Measurements from ENCODE around the gene OR52L1. TPM values are rescaled to one million over a fixed set of nuclear protein-coding genes. Genes with fewer than 3 reads are reported as not detected.
A peak's percentile ranks its signal among the peaks of the same experiment; 100 is the strongest.

The OR52L1 gene
- total RNA-seq, 2 donors from 2014 or later: 0.33 TPM; not detected in 1

DNA sequence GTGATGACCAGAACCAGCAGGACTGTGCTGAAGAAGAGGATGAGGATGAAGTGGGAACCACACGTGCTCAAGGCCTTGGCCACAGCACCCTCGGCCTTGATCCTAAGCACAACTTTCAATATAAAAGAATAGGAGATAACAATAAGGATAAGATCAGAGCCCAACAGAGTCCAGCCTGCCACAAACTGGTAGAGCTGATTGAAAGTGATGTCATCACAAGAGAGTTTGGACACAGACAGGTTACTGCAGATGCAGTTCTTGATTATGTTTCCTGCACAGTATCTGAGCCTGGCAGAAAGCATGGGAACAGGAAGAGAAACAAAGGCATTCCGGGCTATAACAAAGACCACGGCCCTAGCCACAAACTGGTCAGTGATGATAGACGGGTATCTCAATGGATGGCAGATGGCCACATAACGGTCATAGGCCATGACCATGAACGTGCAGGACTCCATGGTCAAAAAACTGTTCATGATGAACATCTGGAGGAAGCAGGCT, 15.5 kb upstream of the OR52L1 start:
- TF ChIP-seq, protein P1, sequence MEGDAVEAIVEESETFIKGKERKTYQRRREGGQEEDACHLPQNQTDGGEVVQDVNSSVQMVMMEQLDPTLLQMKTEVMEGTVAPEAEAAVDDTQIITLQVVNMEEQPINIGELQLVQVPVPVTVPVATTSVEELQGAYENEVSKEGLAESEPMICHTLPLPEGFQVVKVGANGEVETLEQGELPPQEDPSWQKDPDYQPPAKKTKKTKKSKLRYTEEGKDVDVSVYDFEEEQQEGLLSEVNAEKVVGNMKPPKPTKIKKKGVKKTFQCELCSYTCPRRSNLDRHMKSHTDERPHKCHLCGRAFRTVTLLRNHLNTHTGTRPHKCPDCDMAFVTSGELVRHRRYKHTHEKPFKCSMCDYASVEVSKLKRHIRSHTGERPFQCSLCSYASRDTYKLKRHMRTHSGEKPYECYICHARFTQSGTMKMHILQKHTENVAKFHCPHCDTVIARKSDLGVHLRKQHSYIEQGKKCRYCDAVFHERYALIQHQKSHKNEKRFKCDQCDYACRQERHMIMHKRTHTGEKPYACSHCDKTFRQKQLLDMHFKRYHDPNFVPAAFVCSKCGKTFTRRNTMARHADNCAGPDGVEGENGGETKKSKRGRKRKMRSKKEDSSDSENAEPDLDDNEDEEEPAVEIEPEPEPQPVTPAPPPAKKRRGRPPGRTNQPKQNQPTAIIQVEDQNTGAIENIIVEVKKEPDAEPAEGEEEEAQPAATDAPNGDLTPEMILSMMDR (conservative IDR thresholded peaks at IDR 0.05): no peak
- H3K4me1 Mint-ChIP-seq: peaks cover 2% of the 10 kb centered on the region
- no peak overlapping the region for H3K4me3 ChIP-seq (ENCODE audit: low read length)
- WGBS, 2 experiments (ENCODE audit: insufficient coverage in 1 of 2, insufficient read length in 1 of 2): 94 to 96% methylated on average over 5 of the region's 7 CpGs
- H3K4me1 ChIP-seq (ENCODE audit: control insufficient read depth, insufficient read depth, low read length): no peaks in the 10 kb centered on the region
- peaks cover 50% of the 10 kb centered on the region for H3K27me3 Mint-ChIP-seq (ENCODE audit: insufficient read depth)
- no peaks in the 10 kb centered on the region for H3K9me3 Mint-ChIP-seq
- H3K36me3 Mint-ChIP-seq (ENCODE audit: low read depth): no peaks in the 10 kb centered on the region
- H3K27me3 ChIP-seq (ENCODE audit: control insufficient read depth, insufficient read depth, low read length, poor library complexity, severe bottlenecking): peaks cover 51% of the 10 kb centered on the region
- no peak overlapping the region for H3K4me3 Mint-ChIP-seq
- H3K36me3 ChIP-seq (ENCODE audit: control insufficient read depth, insufficient read depth, low read length): no peaks in the 10 kb centered on the region
- H3K27ac ChIP-seq (ENCODE audit: low read depth, low read length): no peak overlapping the region
- H3K9ac ChIP-seq (ENCODE audit: extremely low read depth, low read length, poor library complexity, severe bottlenecking): no peak overlapping the region
- no peaks in the 10 kb centered on the region for H3K9me3 ChIP-seq (ENCODE audit: control insufficient read depth, low read length)
- H3K27ac Mint-ChIP-seq: no peak overlapping the region
- no peak for DNase-seq

DNA sequence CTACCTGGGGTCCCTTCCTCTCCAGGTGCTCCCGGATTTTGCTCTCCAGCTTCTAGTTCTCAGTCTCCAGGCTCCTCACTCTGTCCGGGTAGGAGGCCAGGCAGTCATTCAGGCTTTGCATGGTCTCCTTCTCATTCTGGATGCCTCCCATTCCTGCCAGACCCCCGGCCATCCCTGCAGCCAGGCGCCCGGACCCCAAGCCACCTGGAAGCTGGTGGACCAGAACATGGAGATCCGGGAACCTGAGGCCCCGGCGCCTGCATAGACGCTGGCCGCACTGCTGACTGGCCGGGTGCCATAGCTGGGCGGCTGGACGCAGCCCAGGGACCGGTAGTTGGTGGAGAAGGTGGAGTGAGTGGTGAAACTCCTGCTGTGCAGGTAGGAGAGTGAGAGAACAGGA, 8.0 kb upstream of the OR52L1 start:
- Histone ChIP-seq H3K27ac (ENCODE audit: low read depth, low read length) (no peak overlapping the region), H3K4me1 (ENCODE audit: control insufficient read depth, insufficient read depth, low read length) (no peaks in the 10 kb centered on the region), H3K27me3 (ENCODE audit: control insufficient read depth, insufficient read depth, low read length, poor library complexity, severe bottlenecking) (peaks cover 16% of the 10 kb centered on the region), H3K9ac (ENCODE audit: extremely low read depth, low read length, poor library complexity, severe bottlenecking) (no peak overlapping the region), H3K4me3 (ENCODE audit: low read length) (no peak overlapping the region), H3K36me3 (ENCODE audit: control insufficient read depth, insufficient read depth, low read length) (no peaks in the 10 kb centered on the region), H3K9me3 (ENCODE audit: control insufficient read depth, low read length) (no peaks in the 10 kb centered on the region)
- H3K4me1 Mint-ChIP-seq: no peaks in the 10 kb centered on the region
- H3K27ac Mint-ChIP-seq: no peak overlapping the region
- H3K9me3 Mint-ChIP-seq: no peaks in the 10 kb centered on the region
- H3K4me3 Mint-ChIP-seq: no peak overlapping the region
- 90% methylated on average over 12 to 14 of the region's 14 CpGs for WGBS, 2 experiments (ENCODE audit: insufficient coverage in 1 of 2, insufficient read length in 1 of 2)
- H3K27me3 Mint-ChIP-seq (ENCODE audit: insufficient read depth): peaks cover 17% of the 10 kb centered on the region
- TF ChIP-seq, protein P1 (conservative IDR thresholded peaks at IDR 0.05): no peak
- H3K36me3 Mint-ChIP-seq (ENCODE audit: low read depth): no peaks in the 10 kb centered on the region
- no peak for DNase-seq

DNA sequence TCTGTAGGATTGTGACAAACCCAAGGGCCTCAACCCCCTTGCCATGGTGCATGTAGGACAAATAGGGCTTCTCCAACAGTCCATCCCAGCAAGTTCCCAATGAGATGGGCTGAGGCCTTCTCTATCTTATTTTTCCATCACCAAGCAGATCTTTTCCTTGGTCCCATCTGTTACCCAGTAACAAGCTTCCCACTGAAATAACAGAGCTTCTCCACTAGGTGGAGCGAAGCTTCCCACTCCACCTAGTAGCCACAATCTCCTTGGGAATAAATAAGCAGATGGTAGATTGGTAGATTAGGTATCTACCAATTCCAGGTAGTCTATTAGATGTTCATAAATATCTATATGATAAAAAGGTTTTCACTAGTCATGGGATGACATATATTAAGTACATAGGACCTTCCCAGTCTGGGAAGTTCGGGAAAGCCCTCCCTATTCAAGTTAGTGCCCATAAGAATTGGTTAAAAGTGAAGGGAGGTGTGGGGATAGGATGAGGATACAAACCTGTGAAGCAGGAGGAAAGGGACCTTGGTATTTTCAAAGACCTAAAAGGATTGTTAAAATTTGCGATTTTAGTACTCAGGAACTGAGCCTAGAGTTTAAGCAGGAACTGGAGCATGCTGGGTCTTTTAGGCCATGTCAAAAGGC, 5.9 kb upstream of the OR52L1 start:
- H3K27ac Mint-ChIP-seq: no peak overlapping the region
- no peaks in the 10 kb centered on the region for H3K36me3 Mint-ChIP-seq (ENCODE audit: low read depth)
- peaks cover 7% of the 10 kb centered on the region for H3K4me1 Mint-ChIP-seq
- no peaks in the 10 kb centered on the region for H3K9me3 Mint-ChIP-seq
- Histone ChIP-seq H3K27me3 (ENCODE audit: control insufficient read depth, insufficient read depth, low read length, poor library complexity, severe bottlenecking) (peaks cover 14% of the 10 kb centered on the region), H3K4me3 (ENCODE audit: low read length) (no peak overlapping the region), H3K4me1 (ENCODE audit: control insufficient read depth, insufficient read depth, low read length) (peaks cover 4% of the 10 kb centered on the region), H3K9ac (ENCODE audit: extremely low read depth, low read length, poor library complexity, severe bottlenecking) (no peak overlapping the region), H3K9me3 (ENCODE audit: control insufficient read depth, low read length) (no peaks in the 10 kb centered on the region), H3K27ac (ENCODE audit: low read depth, low read length) (no peak overlapping the region), H3K36me3 (ENCODE audit: control insufficient read depth, insufficient read depth, low read length) (no peaks in the 10 kb centered on the region)
- no peak for DNase-seq
- peaks cover 8% of the 10 kb centered on the region for H3K27me3 Mint-ChIP-seq (ENCODE audit: insufficient read depth)
- WGBS, 2 experiments (ENCODE audit: insufficient coverage in 1 of 2, insufficient read length in 1 of 2): 90 to 100% methylated on average over 1 to 2 of the region's 3 CpGs
- TF ChIP-seq, protein P1 (conservative IDR thresholded peaks at IDR 0.05): peak; percentile 86
- H3K4me3 Mint-ChIP-seq: no peak overlapping the region
